Caco-2 (cell line): ENCODE measurements around the gene STAT5B. TPM values are rescaled to one million over a fixed set of nuclear protein-coding genes. Genes with fewer than 3 reads are reported as not detected.
A peak's percentile ranks its signal among the peaks of the same experiment; 100 is the strongest.

Experiments used
- BruUV-seq: library from RNA; stranded (reverse); fragments of 400-500 nt; replicated peaks from 2 replicates; lab custom pipeline; 2021; lab: Mats Ljungman, UMichigan
- CTCF ChIA-PET: fragments of 300-600 bp; sonication (Branson Sonifier 250); formaldehyde crosslinking; loops from one replicate; lab custom pipeline; 2022; ENCODE audit warnings: antibody characterized with exemption; lab: Charles Lee
- POLR2A ChIA-PET: fragments of 300-600 bp; sonication (Branson Sonifier 250); formaldehyde crosslinking; loops from one replicate; lab custom pipeline; 2022; ENCODE audit warnings: antibody characterized with exemption; lab: Charles Lee
- DNase-seq, 2 experiments: peaks; one replicate each; pipeline versions ENCODE4 v3.0.0 to v3.0.0-alpha.2; 2020 to 2022
- H3K27me3 ChIP-seq: replicated peaks from 2 replicates; pipeline ENCODE4 v1.6.0; 2011; ENCODE audit warnings: low read length; ENCODE audit not compliant: control insufficient read depth, insufficient read depth
- H3K36me3 ChIP-seq: 2 replicates; pipeline ENCODE4 v1.5.1; 2011; ENCODE audit warnings: low read length; ENCODE audit not compliant: control insufficient read depth, insufficient read depth
- H3K4me1 ChIP-seq: fragments of 250-450 bp; sonication (Bioruptor Pico); 2 replicates; pipeline ENCODE4 v1.5.1; 2020; ENCODE audit warnings: mild to moderate bottlenecking
- H3K4me3 ChIP-seq: 2 replicates; pipeline ENCODE4 v1.5.1; 2011; ENCODE audit warnings: low read depth, mild to moderate bottlenecking, control low read depth, low read length
- H3K9me3 ChIP-seq: fragments of 250-450 bp; sonication (Bioruptor Pico); 2 replicates; pipeline ENCODE4 v1.5.1; 2020; ENCODE audit warnings: mild to moderate bottlenecking, moderate library complexity
- H3K27ac Mint-ChIP-seq: one replicate; pipeline ENCODE4 v1.8.0; 2022; ENCODE audit warnings: mixed read lengths; ENCODE audit not compliant: unreplicated experiment
- H3K27me3 Mint-ChIP-seq: one replicate; pipeline ENCODE4 v1.8.0; 2022; ENCODE audit warnings: mixed read lengths; ENCODE audit not compliant: insufficient read depth, unreplicated experiment
- H3K36me3 Mint-ChIP-seq: one replicate; pipeline ENCODE4 v1.8.0; 2022; ENCODE audit warnings: mild to moderate bottlenecking, mixed read lengths; ENCODE audit not compliant: insufficient read depth, unreplicated experiment
- H3K4me1 Mint-ChIP-seq: one replicate; pipeline ENCODE4 v1.8.0; 2022; ENCODE audit warnings: low read depth, mixed read lengths; ENCODE audit not compliant: unreplicated experiment
- H3K4me3 Mint-ChIP-seq: one replicate; pipeline ENCODE4 v1.8.0; 2022; ENCODE audit warnings: mild to moderate bottlenecking, moderate library complexity, mixed read lengths; ENCODE audit not compliant: unreplicated experiment
- H3K9me3 Mint-ChIP-seq: one replicate; pipeline ENCODE4 v1.8.0; 2022; ENCODE audit warnings: mixed read lengths; ENCODE audit not compliant: unreplicated experiment
- intact Hi-C: fragments of 100-400 bp; cut with micrococcal nuclease; formaldehyde crosslinking; loops from one replicate; pipeline ENCODE4 v1.10.0; 2022; ENCODE audit not compliant: unreplicated experiment
- total RNA-seq: library from RNA; stranded (reverse); gene quantifications from 2 replicates; pipeline ENCODE4 v1.2.3, GENCODE V29; 2022
- TF ChIP-seq, protein P1 (sequence below), 2 experiments: fragments of 200-600 bp in 1 of 2; IDR thresholded peaks; 1 replicate in 1 of 2; 2 replicates in 1 of 2; pipeline versions ENCODE4 v1.5.1 to v1.8.0; 2011 to 2022; ENCODE audit warnings: antibody characterized with exemption in 1 of 2, control low read depth in 1 of 2, inconsistent platforms in 1 of 2, low read depth in 1 of 2, low read length in 1 of 2, mild to moderate bottlenecking in 1 of 2, moderate library complexity in 1 of 2; ENCODE audit not compliant: insufficient read depth in 1 of 2, severe bottlenecking in 1 of 2, unreplicated experiment in 1 of 2

STAT5B gene
- total RNA-seq, 1 experiment from 2014 or later, result 46.9 TPM

DNA sequence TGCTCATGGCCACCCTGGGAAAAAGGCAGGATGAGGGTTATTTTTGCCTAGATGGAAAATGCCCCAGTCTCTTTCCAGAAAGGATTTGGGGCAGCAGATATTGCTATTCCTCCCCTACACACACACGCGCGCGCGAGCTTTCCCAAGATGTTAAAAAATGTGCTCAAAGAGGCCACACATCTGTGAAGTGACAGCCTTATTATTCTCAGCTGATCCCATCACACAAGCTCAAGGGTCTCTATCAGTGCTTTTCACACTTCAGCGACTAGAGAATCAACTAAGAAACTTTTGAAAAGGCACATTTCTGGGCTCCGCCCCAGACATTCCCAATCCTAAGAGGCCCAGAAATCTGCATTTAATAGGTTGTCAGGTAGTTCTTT lies 115.7 kb downstream of the STAT5B start:
- ChIA-PET CTCF (no interaction called here), POLR2A (no interaction called here)
- Histone ChIP-seq H3K36me3 (no peaks in the 10 kb centered on the region), H3K4me1 (no peaks in the 10 kb centered on the region), H3K27me3 (no peaks in the 10 kb centered on the region), H3K4me3 (no peak overlapping the region), H3K9me3 (no peaks in the 10 kb centered on the region)
- intact Hi-C loops, result no loop called here
- no peaks in the 10 kb centered on the region for H3K9me3 Mint-ChIP-seq
- no peak overlapping the region for H3K4me3 Mint-ChIP-seq
- TF ChIP-seq, protein P1, sequence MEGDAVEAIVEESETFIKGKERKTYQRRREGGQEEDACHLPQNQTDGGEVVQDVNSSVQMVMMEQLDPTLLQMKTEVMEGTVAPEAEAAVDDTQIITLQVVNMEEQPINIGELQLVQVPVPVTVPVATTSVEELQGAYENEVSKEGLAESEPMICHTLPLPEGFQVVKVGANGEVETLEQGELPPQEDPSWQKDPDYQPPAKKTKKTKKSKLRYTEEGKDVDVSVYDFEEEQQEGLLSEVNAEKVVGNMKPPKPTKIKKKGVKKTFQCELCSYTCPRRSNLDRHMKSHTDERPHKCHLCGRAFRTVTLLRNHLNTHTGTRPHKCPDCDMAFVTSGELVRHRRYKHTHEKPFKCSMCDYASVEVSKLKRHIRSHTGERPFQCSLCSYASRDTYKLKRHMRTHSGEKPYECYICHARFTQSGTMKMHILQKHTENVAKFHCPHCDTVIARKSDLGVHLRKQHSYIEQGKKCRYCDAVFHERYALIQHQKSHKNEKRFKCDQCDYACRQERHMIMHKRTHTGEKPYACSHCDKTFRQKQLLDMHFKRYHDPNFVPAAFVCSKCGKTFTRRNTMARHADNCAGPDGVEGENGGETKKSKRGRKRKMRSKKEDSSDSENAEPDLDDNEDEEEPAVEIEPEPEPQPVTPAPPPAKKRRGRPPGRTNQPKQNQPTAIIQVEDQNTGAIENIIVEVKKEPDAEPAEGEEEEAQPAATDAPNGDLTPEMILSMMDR (IDR thresholded peaks at IDR 0.05; ENCODE audit: insufficient read depth in 1 of 2, low read depth in 1 of 2, low read length in 1 of 2, severe bottlenecking in 1 of 2, unreplicated experiment in 1 of 2), result no peak
- BruUV-seq, result no TSS peak
- H3K4me1 Mint-ChIP-seq, result no peaks in the 10 kb centered on the region
- no peak overlapping the region for H3K27ac Mint-ChIP-seq
- no peak for DNase-seq
- no peaks in the 10 kb centered on the region for H3K27me3 Mint-ChIP-seq
- no peaks in the 10 kb centered on the region for H3K36me3 Mint-ChIP-seq

DNA sequence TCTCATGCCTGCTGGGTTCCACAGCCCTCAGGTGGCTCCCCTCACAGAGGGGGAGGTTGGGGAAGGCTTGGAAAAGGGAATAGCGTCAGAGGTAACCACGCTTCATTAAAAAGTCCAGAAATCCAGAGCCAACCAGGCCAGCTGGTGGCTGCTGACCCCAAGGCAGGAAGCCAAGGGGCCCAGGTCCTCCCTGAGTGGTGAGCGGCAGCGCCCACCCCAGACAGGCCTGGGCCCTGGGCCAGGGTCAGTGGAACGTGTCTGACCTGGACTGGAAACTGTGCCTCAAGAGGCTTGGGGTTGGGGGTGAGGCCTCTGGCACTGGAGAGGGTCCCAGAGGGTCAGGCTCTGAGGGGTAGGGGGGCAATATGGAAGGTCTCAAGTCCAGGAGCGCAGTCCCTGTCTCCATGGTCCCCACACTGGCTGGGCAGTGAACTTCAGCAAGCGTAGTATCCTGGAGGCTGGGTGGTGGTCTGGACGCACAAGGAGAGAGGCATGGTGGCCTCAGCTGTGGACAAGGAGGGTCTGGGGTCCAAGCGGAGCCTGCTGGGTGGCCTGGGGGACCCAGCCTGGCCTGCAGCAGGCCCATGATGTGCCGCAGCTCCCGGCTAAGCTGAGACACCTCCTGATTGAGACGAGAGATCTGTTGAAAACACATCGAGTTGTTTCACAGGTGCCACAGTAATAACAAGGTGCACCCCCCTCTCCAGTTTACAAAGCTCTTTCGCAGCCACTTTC lies 116.2 kb downstream of the STAT5B start:
- Mint-ChIP-seq H3K36me3 (peaks cover 1% of the 10 kb centered on the region), H3K4me1 (no peaks in the 10 kb centered on the region), H3K4me3 (no peak overlapping the region), H3K27ac (no peak overlapping the region), H3K9me3 (no peaks in the 10 kb centered on the region), H3K27me3 (no peaks in the 10 kb centered on the region)
- TF ChIP-seq, protein P1 (IDR thresholded peaks at IDR 0.05; ENCODE audit: insufficient read depth in 1 of 2, low read depth in 1 of 2, low read length in 1 of 2, severe bottlenecking in 1 of 2, unreplicated experiment in 1 of 2), result no peak
- ChIA-PET POLR2A (no interaction called here), CTCF (no interaction called here)
- no TSS peak for BruUV-seq
- H3K36me3 ChIP-seq, result no peaks in the 10 kb centered on the region
- intact Hi-C loops, result no loop called here
- H3K27me3 ChIP-seq, result no peaks in the 10 kb centered on the region
- H3K4me3 ChIP-seq, result no peak overlapping the region
- no peaks in the 10 kb centered on the region for H3K4me1 ChIP-seq
- H3K9me3 ChIP-seq, result no peaks in the 10 kb centered on the region
- DNase-seq, result no peak

DNA sequence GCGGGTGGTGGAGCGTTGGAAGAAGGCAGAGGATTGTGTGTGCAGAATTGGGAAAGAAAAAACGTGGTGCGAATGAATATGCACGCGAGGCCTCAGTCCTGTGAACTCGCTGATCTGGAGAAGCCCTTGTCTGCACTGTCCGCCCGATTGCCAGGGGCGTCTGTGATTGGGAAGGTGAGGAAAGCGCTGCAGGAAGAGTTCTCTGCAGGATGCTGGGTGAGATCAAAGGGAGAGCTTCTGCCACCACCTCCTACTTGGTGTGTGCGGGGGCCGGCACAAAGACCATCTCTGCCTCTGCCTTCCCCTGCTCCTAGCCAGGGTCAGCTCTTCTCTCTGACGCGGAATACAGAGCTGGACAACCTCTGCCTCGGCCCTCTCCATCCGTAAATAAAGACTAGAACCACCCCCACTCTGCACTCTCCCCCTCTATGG lies 120.6 kb downstream of the STAT5B start:
- Mint-ChIP-seq H3K27ac (peak overlapping the region; percentile 47), H3K9me3 (no peaks in the 10 kb centered on the region), H3K4me3 (peak overlapping the region; percentile 92), H3K36me3 (peaks cover 29% of the 10 kb centered on the region), H3K27me3 (no peaks in the 10 kb centered on the region), H3K4me1 (peaks cover 7% of the 10 kb centered on the region)
- Histone ChIP-seq H3K4me3 (no peak overlapping the region), H3K4me1 (peaks cover 9% of the 10 kb centered on the region), H3K9me3 (no peaks in the 10 kb centered on the region), H3K27me3 (no peaks in the 10 kb centered on the region), H3K36me3 (no peaks in the 10 kb centered on the region)
- intact Hi-C loops, result loop anchor here (1.0 kb wide), 1 partner anchor 26 kb away; the partner anchor contains the start of gene KCNH4
- BruUV-seq, result TSS peak; percentile 38
- DNase-seq, result no peak
- ChIA-PET POLR2A (interaction anchor here (0.6 kb wide), 1 partner anchor 54 kb away, joined by 3 read pairs; no protein-coding TSS in a partner anchor), CTCF (interaction anchor here (1.1 kb wide), 1 partner anchor 28 kb away, joined by 9 read pairs; no protein-coding TSS in a partner anchor)
- TF ChIP-seq, protein P1 (IDR thresholded peaks at IDR 0.05; ENCODE audit: insufficient read depth in 1 of 2, low read depth in 1 of 2, low read length in 1 of 2, severe bottlenecking in 1 of 2, unreplicated experiment in 1 of 2), result no peak
